ENCODE data around the gene NFE2L1. TPM values are rescaled to one million over a fixed set of nuclear protein-coding genes. Genes with fewer than 3 reads are reported as not detected.

Gene NFE2L1
- total RNA-seq, 1 experiment from 2014 or later: 50.5 TPM

GRCh38 chr17:48110761-48111160 lies 62.6 kb downstream of the NFE2L1 start:
- no peak for DNase-seq (ENCODE audit: low spot score)

Other genes with a start within 250 kb of the NFE2L1 start
- gene OSBPL7, start 226.6 kb upstream of the NFE2L1 start, total RNA-seq (2014; rRNA removed; shearing (Covaris generic)): 1.9 and 4.4 TPM in 2 replicates
- 54.8 and 69.1 TPM in 2 replicates for gene MRPL10, start 216.8 kb upstream of the NFE2L1 start, total RNA-seq (2014; rRNA removed; shearing (Covaris generic))
- gene LRRC46, start 216.7 kb upstream of the NFE2L1 start, total RNA-seq (2014; rRNA removed; shearing (Covaris generic)): 0.27 and 0.35 TPM in 2 replicates
- 21.0 and 21.9 TPM in 2 replicates for gene SCRN2, start 207.1 kb upstream of the NFE2L1 start, total RNA-seq (2014; rRNA removed; shearing (Covaris generic))
- gene SP6, start 197.2 kb upstream of the NFE2L1 start, total RNA-seq (2014; rRNA removed; shearing (Covaris generic)): 0.14 and 0.21 TPM in 2 replicates
- gene SP2, start 152.1 kb upstream of the NFE2L1 start, total RNA-seq (2014; rRNA removed; shearing (Covaris generic)): 1.0 and 1.9 TPM in 2 replicates
- gene PNPO, start 106.8 kb upstream of the NFE2L1 start, total RNA-seq (2014; rRNA removed; shearing (Covaris generic)): 38.2 and 47.5 TPM in 2 replicates
- gene PRR15L, start 90.5 kb upstream of the NFE2L1 start, total RNA-seq (2014; rRNA removed; shearing (Covaris generic)): not detected in 2 replicates
- gene CDK5RAP3, start 77.2 kb upstream of the NFE2L1 start, total RNA-seq (2014; rRNA removed; shearing (Covaris generic)): 53.4 and 57.6 TPM in 2 replicates
- gene COPZ2, start 10.6 kb upstream of the NFE2L1 start, total RNA-seq (2014; rRNA removed; shearing (Covaris generic)): 16.9 and 17.4 TPM in 2 replicates
- 110 and 116 TPM in 2 replicates for gene CBX1, start 53.1 kb downstream of the NFE2L1 start, total RNA-seq (2014; rRNA removed; shearing (Covaris generic))
- 15.2 and 17.4 TPM in 2 replicates for gene SNX11, start 59.4 kb downstream of the NFE2L1 start, total RNA-seq (2014; rRNA removed; shearing (Covaris generic))

Data from H4 (cell line).